ENCODE measurements around the gene ADK. TPM values are rescaled to one million over a fixed set of nuclear protein-coding genes. Genes with fewer than 3 reads are reported as not detected.

Gene ADK
- total and polyA plus RNA-seq, 2 of the 13 experiments (the other 11 are each of a cell fraction or from before 2014, with no cell fraction given): 48.6 to 79.1 TPM

DNA sequence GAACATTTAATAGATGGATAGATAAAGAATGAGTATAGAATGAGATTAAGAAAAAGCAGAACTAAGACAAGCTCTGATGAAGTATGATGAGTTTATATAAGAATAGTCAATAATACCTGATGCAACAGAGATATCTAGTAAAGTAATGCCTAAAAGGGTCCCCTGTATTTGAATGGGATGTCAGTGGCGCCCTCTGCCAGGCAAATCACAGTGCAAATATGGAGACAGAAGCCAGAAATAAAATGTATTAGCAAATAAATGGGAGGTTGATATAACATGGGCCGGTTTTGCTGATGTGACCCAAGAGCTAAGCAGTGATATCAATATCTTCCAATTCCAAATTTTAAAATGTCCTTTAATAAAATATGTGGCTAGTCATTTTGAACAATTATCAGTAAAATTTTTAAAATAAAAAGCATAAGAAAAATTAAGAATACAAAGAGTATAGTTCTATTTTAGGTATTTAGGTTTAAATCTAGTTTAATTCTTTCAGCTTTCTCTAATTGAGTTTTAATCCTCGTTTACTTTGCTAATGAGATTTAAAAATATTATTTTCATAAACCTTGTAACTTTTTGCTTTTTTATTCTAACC, 62.6 kb downstream of the ADK start (continued):
- TF ChIP-seq ARID3A (IDR thresholded peaks at IDR 0.05; ENCODE audit: low read depth, low read length) (peak; percentile 80), DMTF1 (CRISPR knock-in tag; IDR thresholded peaks at IDR 0.05) (no peak), TBX2 (CRISPR knock-in tag; IDR thresholded peaks at IDR 0.05; ENCODE audit: borderline replicate concordance) (no peak), ZNF790 (CRISPR knock-in tag; IDR thresholded peaks at IDR 0.05; ENCODE audit: borderline replicate concordance) (no peak), IRF9 (CRISPR knock-in tag; IDR thresholded peaks at IDR 0.05; ENCODE audit: borderline replicate concordance) (no peak), BCL6 (CRISPR knock-in tag; IDR thresholded peaks at IDR 0.05) (no peak), RXRA (CRISPR knock-in tag; IDR thresholded peaks at IDR 0.05) (no peak), CEBPB (IDR thresholded peaks at IDR 0.05; ENCODE audit: borderline replicate concordance, low read depth, low read length) (no peak), GATA4 (IDR thresholded peaks at IDR 0.05; ENCODE audit: borderline replicate concordance, low read depth) (no peak), SMC3 (IDR thresholded peaks at IDR 0.05; ENCODE audit: low read length) (peak; percentile 51; the same call in 1 of the 2 replicates), ZNF713 (CRISPR knock-in tag; IDR thresholded peaks at IDR 0.05) (no peak), STAT5B (CRISPR knock-in tag; IDR thresholded peaks at IDR 0.05) (no peak), ZNF335 (CRISPR knock-in tag; IDR thresholded peaks at IDR 0.05) (peak; percentile 84; the same call in 1 of the 2 replicates)
- TF ChIP-seq, protein P1, sequence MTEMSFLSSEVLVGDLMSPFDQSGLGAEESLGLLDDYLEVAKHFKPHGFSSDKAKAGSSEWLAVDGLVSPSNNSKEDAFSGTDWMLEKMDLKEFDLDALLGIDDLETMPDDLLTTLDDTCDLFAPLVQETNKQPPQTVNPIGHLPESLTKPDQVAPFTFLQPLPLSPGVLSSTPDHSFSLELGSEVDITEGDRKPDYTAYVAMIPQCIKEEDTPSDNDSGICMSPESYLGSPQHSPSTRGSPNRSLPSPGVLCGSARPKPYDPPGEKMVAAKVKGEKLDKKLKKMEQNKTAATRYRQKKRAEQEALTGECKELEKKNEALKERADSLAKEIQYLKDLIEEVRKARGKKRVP (CRISPR knock-in tag; IDR thresholded peaks at IDR 0.05): peak in 1 of 2 experiments; percentile 87; a peak in 2 of 4 replicates
- TF ChIP-seq, protein P2, sequence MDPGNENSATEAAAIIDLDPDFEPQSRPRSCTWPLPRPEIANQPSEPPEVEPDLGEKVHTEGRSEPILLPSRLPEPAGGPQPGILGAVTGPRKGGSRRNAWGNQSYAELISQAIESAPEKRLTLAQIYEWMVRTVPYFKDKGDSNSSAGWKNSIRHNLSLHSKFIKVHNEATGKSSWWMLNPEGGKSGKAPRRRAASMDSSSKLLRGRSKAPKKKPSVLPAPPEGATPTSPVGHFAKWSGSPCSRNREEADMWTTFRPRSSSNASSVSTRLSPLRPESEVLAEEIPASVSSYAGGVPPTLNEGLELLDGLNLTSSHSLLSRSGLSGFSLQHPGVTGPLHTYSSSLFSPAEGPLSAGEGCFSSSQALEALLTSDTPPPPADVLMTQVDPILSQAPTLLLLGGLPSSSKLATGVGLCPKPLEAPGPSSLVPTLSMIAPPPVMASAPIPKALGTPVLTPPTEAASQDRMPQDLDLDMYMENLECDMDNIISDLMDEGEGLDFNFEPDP (CRISPR knock-in tag; conservative IDR thresholded peaks at IDR 0.05): no peak
- TF ChIP-seq, protein P3, sequence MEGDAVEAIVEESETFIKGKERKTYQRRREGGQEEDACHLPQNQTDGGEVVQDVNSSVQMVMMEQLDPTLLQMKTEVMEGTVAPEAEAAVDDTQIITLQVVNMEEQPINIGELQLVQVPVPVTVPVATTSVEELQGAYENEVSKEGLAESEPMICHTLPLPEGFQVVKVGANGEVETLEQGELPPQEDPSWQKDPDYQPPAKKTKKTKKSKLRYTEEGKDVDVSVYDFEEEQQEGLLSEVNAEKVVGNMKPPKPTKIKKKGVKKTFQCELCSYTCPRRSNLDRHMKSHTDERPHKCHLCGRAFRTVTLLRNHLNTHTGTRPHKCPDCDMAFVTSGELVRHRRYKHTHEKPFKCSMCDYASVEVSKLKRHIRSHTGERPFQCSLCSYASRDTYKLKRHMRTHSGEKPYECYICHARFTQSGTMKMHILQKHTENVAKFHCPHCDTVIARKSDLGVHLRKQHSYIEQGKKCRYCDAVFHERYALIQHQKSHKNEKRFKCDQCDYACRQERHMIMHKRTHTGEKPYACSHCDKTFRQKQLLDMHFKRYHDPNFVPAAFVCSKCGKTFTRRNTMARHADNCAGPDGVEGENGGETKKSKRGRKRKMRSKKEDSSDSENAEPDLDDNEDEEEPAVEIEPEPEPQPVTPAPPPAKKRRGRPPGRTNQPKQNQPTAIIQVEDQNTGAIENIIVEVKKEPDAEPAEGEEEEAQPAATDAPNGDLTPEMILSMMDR (CRISPR knock-in tag; IDR thresholded peaks at IDR 0.05): peak; percentile 53
- TF ChIP-seq, protein P4, sequence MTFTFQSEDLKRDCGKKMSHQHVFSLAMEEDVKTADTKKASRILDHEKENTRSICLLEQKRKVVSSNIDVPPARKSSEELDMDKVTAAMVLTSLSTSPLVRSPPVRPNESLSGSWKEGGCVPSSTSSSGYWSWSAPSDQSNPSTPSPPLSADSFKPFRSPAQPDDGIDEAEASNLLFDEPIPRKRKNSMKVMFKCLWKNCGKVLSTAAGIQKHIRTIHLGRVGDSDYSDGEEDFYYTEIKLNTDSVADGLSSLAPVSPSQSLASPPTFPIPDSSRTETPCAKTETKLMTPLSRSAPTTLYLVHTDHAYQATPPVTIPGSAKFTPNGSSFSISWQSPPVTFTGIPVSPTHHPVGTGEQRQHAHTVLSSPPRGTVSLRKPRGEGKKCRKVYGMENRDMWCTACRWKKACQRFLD (CRISPR knock-in tag; IDR thresholded peaks at IDR 0.05; ENCODE audit: borderline replicate concordance): no peak
